Cardiac muscle cell (in vitro differentiated cells and primary cell): Measurements from ENCODE around the gene TROAP. TPM values are rescaled to one million over a fixed set of nuclear protein-coding genes. Genes with fewer than 3 reads are reported as not detected.

Source experiments
- DNase-seq, 2 donors: peaks; one replicate each; pipeline versions ENCODE4 v3.0.0 to v3.0.0-alpha.2; 2010 to 2017; ENCODE audit warnings: low read depth in 1 of 2, low spot score in 1 of 2
- H3K27ac ChIP-seq: fragments of 200-600 bp; sonication (generic); 2 replicates; pipeline ENCODE4 v1.5.1; 2016
- H3K27me3 ChIP-seq: fragments of 200-600 bp; sonication (generic); 2 replicates; pipeline ENCODE4 v1.6.0; 2016; ENCODE audit warnings: control low read depth
- H3K36me3 ChIP-seq: fragments of 200-600 bp; sonication (generic); 2 replicates; pipeline ENCODE4 v1.5.1; 2016; ENCODE audit warnings: control low read depth
- H3K4me1 ChIP-seq: fragments of 200-600 bp; sonication (generic); 2 replicates; pipeline ENCODE4 v1.8.1; 2017; ENCODE audit warnings: low read depth, mild to moderate bottlenecking, mixed run types
- H3K4me3 ChIP-seq: fragments of 200-600 bp; sonication (generic); 2 replicates; pipeline ENCODE4 v1.5.1; 2016; ENCODE audit warnings: mild to moderate bottlenecking
- H3K9me3 ChIP-seq: fragments of 200-600 bp; sonication (generic); 2 replicates; pipeline ENCODE4 v1.5.1; 2017; ENCODE audit warnings: low read depth, mild to moderate bottlenecking, control low read depth
- polyA plus RNA-seq: library from polyadenylated mRNA; unstranded; fragments of >200 nt; fragmentation: Nextera tagmentation; extraction: Ambion mirVana; gene quantifications from 2 replicates; pipeline ENCODE4 v1.2.1, GENCODE V29; 2016
- total RNA-seq: library from RNA; depleted of rRNA; stranded (reverse); fragments of >200 nt; gene quantifications from 2 replicates; pipeline ENCODE4 v1.2.3, GENCODE V29; 2016
- TF ChIP-seq, protein P1 (sequence below): IDR thresholded peaks from 2 replicates; pipeline ENCODE4 v1.5.1; 2012; ENCODE audit warnings: low read depth, mild to moderate bottlenecking, low read length

Gene TROAP
- total and polyA plus RNA-seq, 2 experiments from 2014 or later = 8.2 to 72.9 TPM

DNA sequence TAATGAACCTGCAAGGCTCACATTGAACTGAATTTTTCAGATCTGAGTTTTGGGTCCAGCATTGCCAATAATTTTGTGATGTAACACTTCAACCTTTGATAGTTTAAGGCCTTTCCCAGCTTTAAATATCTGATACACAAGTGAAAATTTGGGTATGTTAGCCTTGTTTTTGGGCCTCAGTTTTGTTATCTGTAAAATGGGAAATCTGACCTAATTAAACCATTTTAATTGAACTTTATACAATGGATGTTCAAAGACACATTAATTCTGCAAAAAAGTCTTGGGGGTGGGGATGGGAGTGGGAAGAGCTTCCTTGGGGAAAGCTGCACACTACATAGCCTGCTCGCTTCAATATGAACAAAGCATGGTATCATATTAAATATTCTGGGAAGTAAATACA, 39.0 kb downstream of the TROAP start:
- TF ChIP-seq, protein P1, sequence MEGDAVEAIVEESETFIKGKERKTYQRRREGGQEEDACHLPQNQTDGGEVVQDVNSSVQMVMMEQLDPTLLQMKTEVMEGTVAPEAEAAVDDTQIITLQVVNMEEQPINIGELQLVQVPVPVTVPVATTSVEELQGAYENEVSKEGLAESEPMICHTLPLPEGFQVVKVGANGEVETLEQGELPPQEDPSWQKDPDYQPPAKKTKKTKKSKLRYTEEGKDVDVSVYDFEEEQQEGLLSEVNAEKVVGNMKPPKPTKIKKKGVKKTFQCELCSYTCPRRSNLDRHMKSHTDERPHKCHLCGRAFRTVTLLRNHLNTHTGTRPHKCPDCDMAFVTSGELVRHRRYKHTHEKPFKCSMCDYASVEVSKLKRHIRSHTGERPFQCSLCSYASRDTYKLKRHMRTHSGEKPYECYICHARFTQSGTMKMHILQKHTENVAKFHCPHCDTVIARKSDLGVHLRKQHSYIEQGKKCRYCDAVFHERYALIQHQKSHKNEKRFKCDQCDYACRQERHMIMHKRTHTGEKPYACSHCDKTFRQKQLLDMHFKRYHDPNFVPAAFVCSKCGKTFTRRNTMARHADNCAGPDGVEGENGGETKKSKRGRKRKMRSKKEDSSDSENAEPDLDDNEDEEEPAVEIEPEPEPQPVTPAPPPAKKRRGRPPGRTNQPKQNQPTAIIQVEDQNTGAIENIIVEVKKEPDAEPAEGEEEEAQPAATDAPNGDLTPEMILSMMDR = no peak
- Histone ChIP-seq H3K36me3 (no peaks in the 10 kb centered on the region), H3K4me3 (no peak overlapping the region), H3K27me3 (peaks cover under 1% of the 10 kb centered on the region), H3K9me3 (no peaks in the 10 kb centered on the region), H3K4me1 (no peaks in the 10 kb centered on the region), H3K27ac (no peak overlapping the region)
- no peak for DNase-seq

DNA sequence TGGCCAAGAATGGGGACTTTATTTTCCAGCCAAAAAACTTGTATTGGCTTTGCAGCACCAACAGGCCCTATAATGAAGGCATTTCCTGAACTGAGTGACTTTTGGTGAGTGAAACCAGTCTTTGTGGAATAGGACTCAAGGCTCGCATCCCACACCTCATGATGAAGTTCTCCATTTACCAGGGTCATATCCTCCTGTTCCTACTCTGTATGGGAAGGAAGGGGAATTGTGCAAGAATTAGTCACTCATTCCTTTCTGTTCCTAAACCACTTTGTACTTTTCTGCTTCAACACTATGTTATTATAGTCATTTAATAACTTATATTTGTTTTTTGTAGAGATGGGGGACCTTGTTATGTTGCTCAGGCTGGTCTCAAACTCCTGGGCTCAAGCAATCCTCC, 41.9 kb downstream of the TROAP start:
- Histone ChIP-seq H3K4me3 (no peak overlapping the region), H3K27ac (no peak overlapping the region)

DNA sequence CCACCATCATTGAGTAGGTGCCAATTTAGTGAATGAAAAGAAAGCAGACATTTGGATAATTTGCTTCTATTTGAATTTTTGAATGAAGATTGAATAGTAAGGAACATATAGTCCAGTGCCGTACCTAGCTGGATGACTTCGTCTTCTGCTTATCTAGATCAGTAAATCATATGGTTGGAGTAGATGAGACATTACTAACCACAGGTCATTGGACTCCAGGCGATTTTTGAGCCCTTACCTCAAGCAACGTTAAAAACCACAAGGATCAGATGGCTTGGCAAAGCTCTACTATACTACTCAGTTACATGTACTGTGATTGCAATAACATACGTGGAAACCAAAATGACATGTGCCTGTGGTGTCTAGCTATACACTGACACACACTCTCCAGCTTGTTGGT, 42.5 kb downstream of the TROAP start:
- TF ChIP-seq, protein P1 = no peak
- DNase-seq = peak in 1 of 2 donors; percentile 59

More for the DNA sequence above, 41.9 kb downstream of the TROAP start:
- TF ChIP-seq, protein P1 = no peak
- DNase-seq = peak in 1 of 2 donors; percentile 85
- Histone ChIP-seq H3K36me3 (no peaks in the 10 kb centered on the region), H3K9me3 (no peaks in the 10 kb centered on the region), H3K4me1 (peaks cover 15% of the 10 kb centered on the region), H3K27me3 (no peaks in the 10 kb centered on the region)

DNA sequence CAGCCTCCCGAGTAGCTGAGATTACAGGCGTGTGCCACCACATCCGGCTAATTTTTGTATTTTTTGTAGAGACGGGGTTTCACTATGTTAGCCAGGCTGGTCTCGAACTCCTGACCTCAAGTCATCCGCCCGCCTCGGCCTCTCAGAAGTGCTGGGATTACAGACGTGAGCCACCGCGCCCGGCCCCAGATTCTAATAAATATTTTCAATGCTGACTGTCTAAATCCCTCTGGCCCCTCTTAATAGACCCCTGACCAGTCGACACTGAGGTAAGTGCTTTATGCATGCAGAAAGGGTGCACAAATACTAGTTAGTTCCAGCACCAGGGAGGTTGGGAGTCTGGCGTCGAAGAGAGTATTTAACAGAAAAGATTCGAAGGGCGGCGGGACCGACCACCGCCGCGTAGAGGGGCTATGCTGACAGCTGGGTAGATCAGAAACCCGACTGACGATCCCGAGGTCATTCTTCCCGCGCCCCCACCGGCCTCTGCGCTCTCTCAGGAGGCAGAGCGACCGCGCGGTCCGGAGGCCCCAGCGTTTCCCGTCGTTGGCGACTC, 43.1 kb downstream of the TROAP start:
- Histone ChIP-seq H3K27ac (peak overlapping the region; percentile 95), H3K9me3 (no peaks in the 10 kb centered on the region)

More for the DNA sequence above, 42.5 kb downstream of the TROAP start:
- Histone ChIP-seq H3K9me3 (no peaks in the 10 kb centered on the region), H3K27me3 (no peaks in the 10 kb centered on the region), H3K4me1 (peaks cover 17% of the 10 kb centered on the region), H3K4me3 (no peak overlapping the region), H3K27ac (no peak overlapping the region), H3K36me3 (no peaks in the 10 kb centered on the region)

DNA sequence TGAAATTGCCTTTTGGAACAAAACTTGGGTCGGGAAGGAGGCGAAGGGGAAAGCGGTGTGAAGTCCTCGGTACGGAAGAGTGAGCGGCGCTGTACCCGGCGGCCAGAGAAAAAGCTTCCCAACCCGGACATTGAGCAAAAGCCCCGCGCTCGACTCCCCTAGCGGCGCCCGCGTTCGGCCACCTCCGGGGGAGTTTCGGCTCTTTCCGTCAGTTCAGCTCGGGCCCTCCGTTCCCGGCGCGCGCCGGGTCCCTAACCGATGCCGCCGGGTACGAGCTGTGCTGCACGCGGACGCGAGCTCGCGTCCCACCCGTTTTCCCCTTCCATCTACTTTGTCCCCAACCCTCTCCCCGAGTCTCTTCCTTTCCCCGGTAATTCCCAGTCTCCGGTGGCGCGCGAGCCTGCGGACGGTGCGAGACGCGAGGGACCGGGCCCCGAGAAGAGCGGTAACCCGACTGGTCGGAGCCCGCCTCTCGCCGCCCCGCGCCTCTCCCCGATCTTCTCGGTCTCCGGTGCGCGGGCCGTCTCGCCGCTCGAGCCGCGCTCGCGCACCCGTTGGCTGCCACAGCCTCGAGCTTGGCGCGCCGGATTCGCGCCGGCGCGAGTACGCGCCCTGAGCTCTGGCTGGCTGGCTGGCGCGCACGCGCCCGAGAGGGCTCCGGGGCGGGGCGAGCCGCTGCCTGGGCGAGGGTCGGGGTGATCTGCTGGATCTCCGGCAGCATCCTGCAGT, 43.8 kb downstream of the TROAP start:
- Histone ChIP-seq H3K9me3 (no peaks in the 10 kb centered on the region), H3K36me3 (no peaks in the 10 kb centered on the region), H3K4me1 (peaks cover 17% of the 10 kb centered on the region), H3K27me3 (no peaks in the 10 kb centered on the region), H3K4me3 (peak overlapping the region; percentile 85), H3K27ac (peak overlapping the region; percentile 95)
- peak; percentile 98 for DNase-seq
- TF ChIP-seq, protein P1 = peak; percentile 24

More for the DNA sequence above, 43.1 kb downstream of the TROAP start:
- DNase-seq = no peak
- Histone ChIP-seq H3K36me3 (no peaks in the 10 kb centered on the region), H3K4me1 (peaks cover 17% of the 10 kb centered on the region), H3K27me3 (no peaks in the 10 kb centered on the region), H3K4me3 (peak overlapping the region; percentile 85)
- TF ChIP-seq, protein P1 = no peak
